GM23338 (cell line): ENCODE measurements around the gene VPS39. TPM values are rescaled to one million over a fixed set of nuclear protein-coding genes. Genes with fewer than 3 reads are reported as not detected.

Experiments
- ATAC-seq: fragments of 200-7000 bp; cut with Tn5 transposase; 3 replicates; pipeline ENCODE4 v1.9.1; 2020
- DNase-seq: peaks from one replicate; pipeline ENCODE4 v3.0.0-alpha.2; 2015; ENCODE audit warnings: low spot score
- H2AFZ ChIP-seq: fragments of 200-600 bp; sonication (generic); 2 replicates; pipeline ENCODE4 v1.8.0; 2016; ENCODE audit warnings: antibody characterized with exemption, mild to moderate bottlenecking, moderate library complexity
- H3F3A ChIP-seq: fragments of 200-600 bp; sonication (generic); replicated peaks from 2 replicates; pipeline ENCODE4 v1.8.0; 2017; ENCODE audit warnings: antibody characterized with exemption, mixed run types, low read depth
- H3K27ac ChIP-seq: fragments of 200-600 bp; sonication (generic); 2 replicates; pipeline ENCODE4 v1.6.1; 2016; ENCODE audit warnings: low read depth
- H3K27me3 ChIP-seq: fragments of 200-600 bp; sonication (generic); 2 replicates; pipeline ENCODE4 v1.8.0; 2016; ENCODE audit warnings: mild to moderate bottlenecking, mixed run types, moderate library complexity; ENCODE audit not compliant: insufficient read depth
- H3K36me3 ChIP-seq: fragments of 200-600 bp; sonication (generic); 2 replicates; pipeline ENCODE4 v1.8.0; 2016; ENCODE audit warnings: mild to moderate bottlenecking; ENCODE audit not compliant: insufficient read depth
- H3K4me1 ChIP-seq: fragments of 200-600 bp; sonication (generic); 2 replicates; pipeline ENCODE4 v1.8.0; 2016; ENCODE audit warnings: mild to moderate bottlenecking, moderate library complexity; ENCODE audit not compliant: insufficient read depth
- H3K4me2 ChIP-seq: fragments of 200-600 bp; sonication (generic); 2 replicates; pipeline ENCODE4 v1.7.1; 2017; ENCODE audit warnings: mixed run types
- H3K4me3 ChIP-seq: fragments of 200-600 bp; sonication (generic); 2 replicates; pipeline ENCODE4 v1.6.1; 2016; ENCODE audit warnings: mixed run types
- H3K79me2 ChIP-seq: fragments of 200-600 bp; sonication (generic); replicated peaks from 2 replicates; pipeline ENCODE4 v1.8.0; 2017; ENCODE audit warnings: mild to moderate bottlenecking; ENCODE audit not compliant: insufficient read depth
- H3K9me2 ChIP-seq: fragments of 200-600 bp; sonication (generic); 2 replicates; pipeline ENCODE4 v1.8.0; 2017; ENCODE audit not compliant: insufficient read depth
- H4K20me1 ChIP-seq: fragments of 200-600 bp; sonication (generic); replicated peaks from 2 replicates; pipeline ENCODE4 v1.8.0; 2017; ENCODE audit warnings: mild to moderate bottlenecking; ENCODE audit not compliant: insufficient read depth
- H3K27ac Mint-ChIP-seq: 2 replicates; pipeline ENCODE4 v1.8.0; 2020; ENCODE audit warnings: inconsistent platforms, mild to moderate bottlenecking, moderate library complexity, mixed read lengths
- H3K27me3 Mint-ChIP-seq: 3 replicates; pipeline ENCODE4 v1.8.0; 2022; ENCODE audit warnings: low read depth, mild to moderate bottlenecking, moderate library complexity, mixed read lengths, inconsistent platforms; ENCODE audit not compliant: insufficient read depth, poor library complexity
- H3K36me3 Mint-ChIP-seq: 3 replicates; pipeline ENCODE4 v1.8.0; 2021; ENCODE audit warnings: low read depth, mild to moderate bottlenecking, inconsistent platforms, moderate library complexity, mixed read lengths
- H3K4me1 Mint-ChIP-seq: 3 replicates; pipeline ENCODE4 v1.8.0; 2020; ENCODE audit warnings: mild to moderate bottlenecking, inconsistent platforms, mixed read lengths
- H3K4me3 Mint-ChIP-seq: 3 replicates; pipeline ENCODE4 v1.8.0; 2021; ENCODE audit warnings: moderate library complexity, mild to moderate bottlenecking, inconsistent platforms, mixed read lengths
- H3K9me3 Mint-ChIP-seq: 3 replicates; pipeline ENCODE4 v1.8.0; 2020; ENCODE audit warnings: moderate library complexity, mild to moderate bottlenecking, inconsistent platforms, mixed read lengths
- ETS1 ChIP-seq: IDR thresholded peaks from 2 replicates; pipeline ENCODE4 v1.6.1; 2016; ENCODE audit warnings: antibody characterized with exemption
- EZH2phosphoT487 ChIP-seq: fragments of 200-600 bp; sonication (generic); IDR thresholded peaks from one replicate; pipeline ENCODE4 v1.8.1; 2018; ENCODE audit warnings: antibody characterized with exemption; ENCODE audit not compliant: unreplicated experiment
- NANOG ChIP-seq: IDR thresholded peaks from 2 replicates; pipeline ENCODE4 v1.6.1; 2016; ENCODE audit warnings: antibody characterized with exemption, borderline replicate concordance
- POLR2AphosphoS5 ChIP-seq: IDR thresholded peaks from 2 replicates; pipeline ENCODE4 v1.6.1; 2016; ENCODE audit warnings: antibody characterized with exemption, low read depth
- REST ChIP-seq: IDR thresholded peaks from one replicate; pipeline ENCODE4 v1.6.1; 2018; ENCODE audit warnings: antibody characterized with exemption; ENCODE audit not compliant: unreplicated experiment
- ZNF114 ChIP-seq: fragments of 250-450 bp; sonication (Bioruptor Pico); IDR thresholded peaks from 2 replicates; pipeline ENCODE4 v1.5.0; 2020; ENCODE audit warnings: mild to moderate bottlenecking, moderate library complexity
- ZNF331 ChIP-seq: fragments of 250-450 bp; sonication (Bioruptor Pico); IDR thresholded peaks from 2 replicates; pipeline ENCODE4 v1.5.0; 2020; ENCODE audit warnings: low read depth, mild to moderate bottlenecking, moderate library complexity
- ZNF462 ChIP-seq: fragments of 250-450 bp; sonication (Bioruptor Pico); IDR thresholded peaks from 2 replicates; pipeline ENCODE4 v1.5.0; 2020; ENCODE audit warnings: mild to moderate bottlenecking, moderate library complexity
- polyA plus RNA-seq: library from polyadenylated mRNA; unstranded; fragments of >200 nt; fragmentation: Nextera tagmentation; extraction: Ambion mirVana; gene quantifications from 2 replicates; pipeline ENCODE4 v1.2.1, GENCODE V29; 2016
- total RNA-seq: library from RNA; depleted of rRNA; stranded (reverse); fragments of >200 nt; shearing (Covaris generic); gene quantifications from 2 replicates; pipeline ENCODE4 v1.2.3, GENCODE V29; 2014
- TF ChIP-seq, protein P1 (sequence below), 2 experiments: fragments of 200-600 bp in 1 of 2; sonication (generic) in 1 of 2; conservative IDR thresholded peaks; 2 replicates each; pipeline versions ENCODE4 v1.5.1 to v1.6.1; 2016 to 2017; ENCODE audit warnings: antibody characterized with exemption in 2 of 2, low read depth in 2 of 2, mild to moderate bottlenecking in 2 of 2, moderate library complexity in 1 of 2

The VPS39 gene
- total and polyA plus RNA-seq, 2 experiments from 2014 or later = 14.9 to 45.1 TPM

DNA sequence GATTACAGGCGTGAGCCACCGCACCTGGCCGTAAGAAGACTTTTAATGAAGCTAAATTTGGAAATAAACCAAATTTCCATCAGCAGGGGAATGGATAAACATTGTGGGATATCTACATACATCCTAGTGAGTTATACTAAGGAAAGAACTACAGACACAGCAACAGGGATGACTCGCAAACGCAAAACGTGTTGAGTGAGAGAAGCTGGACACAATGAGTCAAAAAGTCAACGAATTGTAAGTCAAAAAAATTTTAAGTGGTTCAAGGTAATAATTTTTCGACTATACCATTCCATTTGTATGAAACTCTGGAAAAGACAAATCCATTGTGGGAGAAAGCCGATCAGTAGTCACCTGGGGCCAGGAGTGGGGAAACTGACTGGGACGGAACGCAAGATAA lies 71.6 kb downstream of the VPS39 start:
- Histone ChIP-seq H3K4me1 (no peaks in the 10 kb centered on the region; the same call in 1 of the 2 replicates), H3K27me3 (no peaks in the 10 kb centered on the region), H3K4me3 (no peak overlapping the region), H2AFZ (no peak overlapping the region; the same call in 1 of the 2 replicates), H3K4me2 (no peak overlapping the region), H3K79me2 (no peaks in the 10 kb centered on the region), H3K27ac (no peak overlapping the region), H3F3A (no peaks in the 10 kb centered on the region), H3K36me3 (no peaks in the 10 kb centered on the region), H3K9me2 (no peaks in the 10 kb centered on the region), H4K20me1 (no peaks in the 10 kb centered on the region)
- TF ChIP-seq EZH2phosphoT487 (no peak), ETS1 (no peak), NANOG (no peak), REST (no peak), POLR2AphosphoS5 (no peak), ZNF114 (CRISPR knock-in tag) (no peak), ZNF331 (no peak)
- TF ChIP-seq, protein P1, sequence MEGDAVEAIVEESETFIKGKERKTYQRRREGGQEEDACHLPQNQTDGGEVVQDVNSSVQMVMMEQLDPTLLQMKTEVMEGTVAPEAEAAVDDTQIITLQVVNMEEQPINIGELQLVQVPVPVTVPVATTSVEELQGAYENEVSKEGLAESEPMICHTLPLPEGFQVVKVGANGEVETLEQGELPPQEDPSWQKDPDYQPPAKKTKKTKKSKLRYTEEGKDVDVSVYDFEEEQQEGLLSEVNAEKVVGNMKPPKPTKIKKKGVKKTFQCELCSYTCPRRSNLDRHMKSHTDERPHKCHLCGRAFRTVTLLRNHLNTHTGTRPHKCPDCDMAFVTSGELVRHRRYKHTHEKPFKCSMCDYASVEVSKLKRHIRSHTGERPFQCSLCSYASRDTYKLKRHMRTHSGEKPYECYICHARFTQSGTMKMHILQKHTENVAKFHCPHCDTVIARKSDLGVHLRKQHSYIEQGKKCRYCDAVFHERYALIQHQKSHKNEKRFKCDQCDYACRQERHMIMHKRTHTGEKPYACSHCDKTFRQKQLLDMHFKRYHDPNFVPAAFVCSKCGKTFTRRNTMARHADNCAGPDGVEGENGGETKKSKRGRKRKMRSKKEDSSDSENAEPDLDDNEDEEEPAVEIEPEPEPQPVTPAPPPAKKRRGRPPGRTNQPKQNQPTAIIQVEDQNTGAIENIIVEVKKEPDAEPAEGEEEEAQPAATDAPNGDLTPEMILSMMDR (conservative IDR thresholded peaks at IDR 0.05; ENCODE audit: low read depth in 2 of 2) = no peak
- peaks cover 13% of the 10 kb centered on the region; the same call in 2 of the 3 replicates for H3K9me3 Mint-ChIP-seq
- ATAC-seq (no peak), DNase-seq (no peak)
- H3K36me3 Mint-ChIP-seq = no peaks in the 10 kb centered on the region
- no peak overlapping the region for H3K27ac Mint-ChIP-seq
- H3K4me1 Mint-ChIP-seq = peaks cover 9% of the 10 kb centered on the region; the same call in 2 of the 3 replicates
- peaks cover 5% of the 10 kb centered on the region for H3K27me3 Mint-ChIP-seq
- H3K4me3 Mint-ChIP-seq = no peak overlapping the region

DNA sequence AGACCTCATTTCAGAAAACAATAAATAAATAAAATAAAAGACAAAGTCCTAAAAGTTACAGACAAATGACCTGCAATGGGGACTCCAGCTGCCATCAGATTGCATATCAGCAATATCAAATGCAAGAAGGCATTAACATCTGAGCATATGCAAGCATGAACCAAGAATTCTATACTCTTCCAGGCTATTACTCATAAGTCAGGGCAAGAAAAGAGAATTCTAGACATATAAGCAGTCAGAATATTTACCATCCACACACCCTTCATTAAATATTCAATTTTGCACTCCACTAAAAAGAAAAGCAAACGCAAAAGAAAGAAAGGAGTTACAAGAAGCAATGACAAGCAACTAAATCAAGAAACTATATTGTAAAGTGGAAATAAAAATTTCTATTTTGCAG lies 72.8 kb downstream of the VPS39 start:
- no peak overlapping the region for H3K27ac ChIP-seq
- no peaks in the 10 kb centered on the region for H3K36me3 Mint-ChIP-seq
- no peaks in the 10 kb centered on the region for H3F3A ChIP-seq
- no peaks in the 10 kb centered on the region for H3K36me3 ChIP-seq
- H2AFZ ChIP-seq = no peak overlapping the region
- H3K9me2 ChIP-seq = no peaks in the 10 kb centered on the region
- peaks cover 9% of the 10 kb centered on the region; the same call in 2 of the 3 replicates for H3K4me1 Mint-ChIP-seq
- ATAC-seq (no peak), DNase-seq (no peak)
- no peak overlapping the region for H3K4me3 Mint-ChIP-seq
- no peaks in the 10 kb centered on the region for H4K20me1 ChIP-seq
- H3K27me3 ChIP-seq = no peaks in the 10 kb centered on the region
- H3K4me1 ChIP-seq = no peaks in the 10 kb centered on the region; the same call in 1 of the 2 replicates
- H3K27ac Mint-ChIP-seq = no peak overlapping the region
- peaks cover 9% of the 10 kb centered on the region for H3K27me3 Mint-ChIP-seq
- H3K9me3 Mint-ChIP-seq = peaks cover 13% of the 10 kb centered on the region; the same call in 2 of the 3 replicates
- H3K79me2 ChIP-seq = no peaks in the 10 kb centered on the region
- H3K4me3 ChIP-seq = no peak overlapping the region
- H3K4me2 ChIP-seq = no peak overlapping the region
- TF ChIP-seq ZNF462 (CRISPR knock-in tag) (no peak), NANOG (no peak)
